IMR-90 (cell line): ENCODE results near the gene COL28A1. TPM values are rescaled to one million over a fixed set of nuclear protein-coding genes. Genes with fewer than 3 reads are reported as not detected.

Experiments
- ATAC-seq: fragments of 200-7000 bp; cut with Tn5 transposase; 2 replicates; pipeline ENCODE4 v1.9.1; 2020; ENCODE audit warnings: low read depth, mild to moderate bottlenecking, moderate library complexity
- BruUV-seq: library from RNA; stranded (reverse); fragments of 400-500 nt; replicated peaks from 2 replicates; lab custom pipeline; 2021; lab: Mats Ljungman, UMichigan
- CTCF ChIA-PET: fragments of 300-600 bp; formaldehyde crosslinking; extraction: SDS; loops from one replicate; lab custom pipeline; 2021; ENCODE audit warnings: antibody characterized with exemption; lab: Yijun Ruan, JAX
- POLR2A ChIA-PET: fragments of 300-600 bp; sonication (Branson Sonifier 250); formaldehyde crosslinking; loops from one replicate; lab custom pipeline; 2022; ENCODE audit warnings: antibody characterized with exemption; ENCODE audit not compliant: unreplicated experiment; lab: Charles Lee
- DNase-seq: peaks from one replicate; pipeline ENCODE4 v3.0.0; 2013
- H2AFZ ChIP-seq: replicated peaks from 2 replicates; pipeline ENCODE3; 2013; ENCODE audit warnings: low read length, mild to moderate bottlenecking; ENCODE audit not compliant: poor library complexity
- H2AK5ac ChIP-seq: 2 replicates; pipeline ENCODE4 v1.6.1; 2013; ENCODE audit warnings: low read depth, low read length, inconsistent platforms
- H2AK9ac ChIP-seq: replicated peaks from 2 replicates; pipeline ENCODE3; 2013; ENCODE audit warnings: mild to moderate bottlenecking, low read depth, low read length, moderate library complexity; ENCODE audit not compliant: poor library complexity
- H2BK120ac ChIP-seq: 2 replicates; pipeline ENCODE4 v1.6.1; 2013; ENCODE audit warnings: low read depth, low read length, inconsistent platforms
- H2BK15ac ChIP-seq: 3 replicates; pipeline ENCODE4 v1.6.1; 2013; ENCODE audit warnings: low read depth, low read length, inconsistent platforms
- H2BK20ac ChIP-seq: 2 replicates; pipeline ENCODE4 v1.6.1; 2013; ENCODE audit warnings: low read depth, mild to moderate bottlenecking, inconsistent platforms, low read length, moderate library complexity
- H2BK5ac ChIP-seq: 2 replicates; pipeline ENCODE4 v1.6.1; 2013; ENCODE audit warnings: mild to moderate bottlenecking, low read depth, low read length, inconsistent platforms; ENCODE audit not compliant: poor library complexity, severe bottlenecking
- H3K14ac ChIP-seq: replicated peaks from 2 replicates; pipeline ENCODE4 v1.6.1; 2013; ENCODE audit warnings: low read depth, low read length, inconsistent platforms
- H3K18ac ChIP-seq: 2 replicates; pipeline ENCODE4 v1.6.1; 2013; ENCODE audit warnings: low read depth, low read length, control low read depth
- H3K23ac ChIP-seq: 2 replicates; pipeline ENCODE4 v1.6.1; 2013; ENCODE audit warnings: low read depth, low read length, inconsistent platforms
- H3K27ac ChIP-seq: 2 replicates; pipeline ENCODE4 v1.5.1; 2013; ENCODE audit warnings: mild to moderate bottlenecking, control low read depth, low read length; ENCODE audit not compliant: insufficient read depth
- H3K27me3 ChIP-seq: 2 replicates; pipeline ENCODE4 v1.6.1; 2013; ENCODE audit warnings: low read length; ENCODE audit not compliant: control insufficient read depth, insufficient read depth
- H3K36me3 ChIP-seq: 2 replicates; pipeline ENCODE4 v1.6.1; 2013; ENCODE audit warnings: low read length, mixed read lengths; ENCODE audit not compliant: control insufficient read depth, insufficient read depth
- H3K4ac ChIP-seq: 2 replicates; pipeline ENCODE4 v1.6.1; 2013; ENCODE audit warnings: low read depth, low read length, inconsistent platforms
- H3K4me1 ChIP-seq: 2 replicates; pipeline ENCODE4 v1.6.1; 2013; ENCODE audit warnings: low read length, mixed read lengths; ENCODE audit not compliant: control insufficient read depth, insufficient read depth
- H3K4me2 ChIP-seq: 2 replicates; pipeline ENCODE4 v1.6.1; 2013; ENCODE audit warnings: low read depth, mild to moderate bottlenecking, control low read depth, low read length, moderate library complexity
- H3K4me3 ChIP-seq: 2 replicates; pipeline ENCODE4 v1.5.1; 2013; ENCODE audit warnings: low read depth, mild to moderate bottlenecking, control low read depth, low read length, moderate library complexity; ENCODE audit not compliant: insufficient read depth
- H3K56ac ChIP-seq: 2 replicates; pipeline ENCODE4 v1.6.1; 2013; ENCODE audit warnings: low read length, inconsistent platforms; ENCODE audit not compliant: insufficient read depth; ENCODE audit errors: extremely low read depth
- H3K79me1 ChIP-seq, 2 experiments: 2 replicates each; pipeline ENCODE4 v1.6.1; 2013; ENCODE audit warnings: low read length in 2 of 2, inconsistent platforms in 1 of 2, low read depth in 1 of 2
- H3K9ac ChIP-seq: 2 replicates; pipeline ENCODE4 v1.6.1; 2013; ENCODE audit warnings: low read depth, low read length, control low read depth
- H3K9me1 ChIP-seq: 2 replicates; pipeline ENCODE4 v1.6.1; 2013; ENCODE audit warnings: low read length, inconsistent platforms; ENCODE audit not compliant: insufficient read depth
- H3K9me3 ChIP-seq: 2 replicates; pipeline ENCODE4 v1.6.1; 2013; ENCODE audit warnings: low read length; ENCODE audit not compliant: control insufficient read depth, insufficient read depth
- H4K20me1 ChIP-seq: 2 replicates; pipeline ENCODE4 v1.6.1; 2013; ENCODE audit warnings: low read length, inconsistent platforms; ENCODE audit not compliant: insufficient read depth
- H4K5ac ChIP-seq: 2 replicates; pipeline ENCODE4 v1.6.1; 2013; ENCODE audit warnings: mild to moderate bottlenecking, low read depth, low read length, control low read depth
- H4K8ac ChIP-seq, 2 experiments: 2 replicates each; pipeline ENCODE4 v1.6.1; 2013; ENCODE audit warnings: low read depth in 2 of 2, low read length in 2 of 2, control low read depth in 1 of 2, inconsistent platforms in 1 of 2
- H4K91ac ChIP-seq: 2 replicates; pipeline ENCODE4 v1.6.1; 2013; ENCODE audit warnings: low read depth, low read length, inconsistent platforms; ENCODE audit not compliant: insufficient read depth
- BHLHE40 ChIP-seq: fragments of 150-350 bp; IDR thresholded peaks from 2 replicates; pipeline ENCODE4 v1.6.1; 2016; ENCODE audit warnings: mild to moderate bottlenecking, low read depth, low read length
- CEBPB ChIP-seq: IDR thresholded peaks from 2 replicates; pipeline ENCODE4 v1.6.1; 2012; ENCODE audit warnings: low read depth, low read length, improper control_type of control experiment
- CHD1 ChIP-seq: IDR thresholded peaks from 2 replicates; pipeline ENCODE4 v1.6.1; 2012; ENCODE audit warnings: low read depth, low read length, improper control_type of control experiment
- FOS ChIP-seq: fragments of 150-350 bp; IDR thresholded peaks from 2 replicates; pipeline ENCODE4 v1.6.1; 2016; ENCODE audit warnings: low read depth, low read length
- MAFK ChIP-seq: IDR thresholded peaks from 2 replicates; pipeline ENCODE4 v1.6.1; 2012; ENCODE audit warnings: low read depth, low read length, improper control_type of control experiment
- MAZ ChIP-seq: IDR thresholded peaks from 2 replicates; pipeline ENCODE4 v1.6.1; 2012; ENCODE audit warnings: low read depth, mild to moderate bottlenecking, low read length, improper control_type of control experiment, moderate library complexity, borderline replicate concordance
- MXI1 ChIP-seq: IDR thresholded peaks from 2 replicates; pipeline ENCODE4 v1.6.1; 2012; ENCODE audit warnings: low read depth, mild to moderate bottlenecking, low read length, moderate library complexity, borderline replicate concordance
- NFE2L2 ChIP-seq: fragments of 150-350 bp; IDR thresholded peaks from 2 replicates; pipeline ENCODE4 v1.6.1; 2016; ENCODE audit warnings: low read depth, mild to moderate bottlenecking, low read length
- POLR2A ChIP-seq: IDR thresholded peaks from 2 replicates; pipeline ENCODE4 v1.6.1; 2012; ENCODE audit warnings: mild to moderate bottlenecking, low read depth, low read length
- RAD21 ChIP-seq: IDR thresholded peaks from 2 replicates; pipeline ENCODE4 v1.6.1; 2012; ENCODE audit warnings: low read length, improper control_type of control experiment
- RCOR1 ChIP-seq: IDR thresholded peaks from 2 replicates; pipeline ENCODE4 v1.6.1; 2012; ENCODE audit warnings: mild to moderate bottlenecking, low read length, improper control_type of control experiment; ENCODE audit not compliant: insufficient replicate concordance
- RFX5 ChIP-seq: IDR thresholded peaks from 2 replicates; pipeline ENCODE4 v1.8.0; 2012; ENCODE audit warnings: low read depth, mild to moderate bottlenecking, low read length, moderate library complexity
- SMC3 ChIP-seq: fragments of 150-350 bp; IDR thresholded peaks from 2 replicates; pipeline ENCODE4 v1.6.1; 2016; ENCODE audit warnings: low read depth, mild to moderate bottlenecking, antibody characterized with exemption, low read length, moderate library complexity
- WGBS, 2 experiments: methylation state at CpG; one replicate each; pipeline versions ENCODE4 v1.1.5 to v1.1.7; 2013; ENCODE audit warnings: missing lambda C conversion rate in 2 of 2; ENCODE audit not compliant: insufficient read length in 1 of 2; ENCODE audit errors: extremely low coverage in 2 of 2; 5-methylcytosine and 5-hydroxymethylcytosine counted together
- dilution Hi-C: fragments of 300-500 bp; cut with HindIII; formaldehyde crosslinking; loops from one replicate; pipeline ENCODE4 v1.14.3; 2018; ENCODE audit warnings: low sequenced_read_pairs; ENCODE audit not compliant: unreplicated experiment
- in situ Hi-C: fragments of 300-500 bp; cut with MboI; formaldehyde crosslinking; loops from 3 replicates; pipeline ENCODE4 v1.14.3; 2019; ENCODE audit warnings: low sequenced_read_pairs, inconsistent platforms, mixed read lengths
- intact Hi-C: fragments of 100-400 bp; cut with micrococcal nuclease; formaldehyde crosslinking; loops from 2 replicates; pipeline ENCODE4 v1.10.0; 2022
- polyA plus RNA-seq, 3 experiments: library from polyadenylated mRNA; depleted of rRNA; stranded (reverse); fragments of >200 nt; gene quantifications; 2 replicates each; pipeline ENCODE4 v1.2.3, GENCODE V29; 2012; ENCODE audit warnings: low replicate concordance in 1 of 3
- total RNA-seq: library from RNA; depleted of rRNA; stranded (reverse); fragments of >200 nt; gene quantifications from 2 replicates; pipeline ENCODE4 v1.2.3, GENCODE V29; 2012
- TF ChIP-seq, protein P1 (sequence below): conservative IDR thresholded peaks from 2 replicates; pipeline ENCODE4 v1.5.1; 2012; ENCODE audit warnings: mild to moderate bottlenecking, low read depth, low read length, improper control_type of control experiment
- TF ChIP-seq, protein P2 (sequence below): fragments of 150-350 bp; IDR thresholded peaks from 2 replicates; pipeline ENCODE4 v1.6.1; 2016; ENCODE audit warnings: low read depth, mild to moderate bottlenecking, low read length, moderate library complexity, borderline replicate concordance

COL28A1 gene
- total and polyA plus RNA-seq, 2 of the 4 experiments (the other 2 are of a cell fraction), result under 0.01 to 0.05 TPM

DNA sequence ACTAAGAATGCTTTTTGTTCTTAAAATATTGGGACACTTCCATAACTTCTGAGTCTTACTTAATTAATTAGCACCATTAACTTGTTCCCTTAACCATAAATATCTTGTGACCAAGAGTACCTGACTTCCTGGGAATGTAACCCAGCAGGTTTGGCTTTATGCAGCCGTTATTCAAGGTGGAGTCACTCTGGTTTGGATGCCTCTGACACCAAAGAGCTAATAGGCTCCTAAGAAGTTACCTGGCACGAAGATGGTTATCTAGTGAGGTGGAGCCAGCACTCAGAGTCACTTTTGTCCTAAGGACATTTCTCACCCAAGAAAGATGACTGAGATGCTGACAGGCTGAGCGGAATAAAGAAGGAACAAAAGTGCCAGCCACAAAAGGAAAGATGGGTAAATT is 181.0 kb downstream of the COL28A1 start:
- Histone ChIP-seq H3K36me3 (no peaks in the 10 kb centered on the region), H3K4me3 (no peak overlapping the region), H3K9me3 (no peaks in the 10 kb centered on the region), H3K14ac (no peak overlapping the region), H2BK20ac (no peak overlapping the region), H4K91ac (no peak overlapping the region), H3K9me1 (no peaks in the 10 kb centered on the region), H3K4me2 (no peak overlapping the region), H4K20me1 (no peaks in the 10 kb centered on the region), H4K5ac (no peak overlapping the region), H3K23ac (no peak overlapping the region), H3K27me3 (no peaks in the 10 kb centered on the region), H2AFZ (no peak overlapping the region), H3K56ac (no peak overlapping the region), H2BK5ac (no peak overlapping the region), H2AK9ac (no peak overlapping the region), H2AK5ac (no peak overlapping the region), H3K4me1 (no peaks in the 10 kb centered on the region), H3K79me1 (no peaks in the 10 kb centered on the region), H3K27ac (no peak overlapping the region), H4K8ac (no peak overlapping the region), H3K4ac (no peak overlapping the region), H2BK15ac (no peak overlapping the region), H3K18ac (no peak overlapping the region), H3K9ac (no peak overlapping the region), H2BK120ac (no peak overlapping the region)
- BruUV-seq, result no TSS peak
- in situ Hi-C loops, result no loop called here
- ChIA-PET POLR2A (no interaction called here), CTCF (no interaction called here)
- DNase-seq (no peak), ATAC-seq (no peak)
- dilution Hi-C loops, result no loop called here
- TF ChIP-seq RFX5 (no peak), FOS (no peak), SMC3 (no peak), MXI1 (no peak), CHD1 (no peak), BHLHE40 (no peak), MAZ (no peak), NFE2L2 (no peak), RAD21 (no peak), MAFK (no peak), POLR2A (no peak), CEBPB (no peak), RCOR1 (no peak)
- TF ChIP-seq, protein P1, sequence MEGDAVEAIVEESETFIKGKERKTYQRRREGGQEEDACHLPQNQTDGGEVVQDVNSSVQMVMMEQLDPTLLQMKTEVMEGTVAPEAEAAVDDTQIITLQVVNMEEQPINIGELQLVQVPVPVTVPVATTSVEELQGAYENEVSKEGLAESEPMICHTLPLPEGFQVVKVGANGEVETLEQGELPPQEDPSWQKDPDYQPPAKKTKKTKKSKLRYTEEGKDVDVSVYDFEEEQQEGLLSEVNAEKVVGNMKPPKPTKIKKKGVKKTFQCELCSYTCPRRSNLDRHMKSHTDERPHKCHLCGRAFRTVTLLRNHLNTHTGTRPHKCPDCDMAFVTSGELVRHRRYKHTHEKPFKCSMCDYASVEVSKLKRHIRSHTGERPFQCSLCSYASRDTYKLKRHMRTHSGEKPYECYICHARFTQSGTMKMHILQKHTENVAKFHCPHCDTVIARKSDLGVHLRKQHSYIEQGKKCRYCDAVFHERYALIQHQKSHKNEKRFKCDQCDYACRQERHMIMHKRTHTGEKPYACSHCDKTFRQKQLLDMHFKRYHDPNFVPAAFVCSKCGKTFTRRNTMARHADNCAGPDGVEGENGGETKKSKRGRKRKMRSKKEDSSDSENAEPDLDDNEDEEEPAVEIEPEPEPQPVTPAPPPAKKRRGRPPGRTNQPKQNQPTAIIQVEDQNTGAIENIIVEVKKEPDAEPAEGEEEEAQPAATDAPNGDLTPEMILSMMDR, result no peak
- TF ChIP-seq, protein P2, sequence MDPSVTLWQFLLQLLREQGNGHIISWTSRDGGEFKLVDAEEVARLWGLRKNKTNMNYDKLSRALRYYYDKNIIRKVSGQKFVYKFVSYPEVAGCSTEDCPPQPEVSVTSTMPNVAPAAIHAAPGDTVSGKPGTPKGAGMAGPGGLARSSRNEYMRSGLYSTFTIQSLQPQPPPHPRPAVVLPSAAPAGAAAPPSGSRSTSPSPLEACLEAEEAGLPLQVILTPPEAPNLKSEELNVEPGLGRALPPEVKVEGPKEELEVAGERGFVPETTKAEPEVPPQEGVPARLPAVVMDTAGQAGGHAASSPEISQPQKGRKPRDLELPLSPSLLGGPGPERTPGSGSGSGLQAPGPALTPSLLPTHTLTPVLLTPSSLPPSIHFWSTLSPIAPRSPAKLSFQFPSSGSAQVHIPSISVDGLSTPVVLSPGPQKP, result no peak
- WGBS, 2 experiments, result no CpG with 5 or more reads among the region's 3 CpGs
- intact Hi-C loops, result no loop called here
